MCF 10A (cell line): Measurements from ENCODE around the gene ERICH3. TPM values are rescaled to one million over a fixed set of nuclear protein-coding genes. Genes with fewer than 3 reads are reported as not detected.

ENCODE experiments used
- BruUV-seq: library from RNA; stranded (reverse); fragments of 400-500 nt; replicated peaks from 2 replicates; lab custom pipeline; 2021; lab: Mats Ljungman, UMichigan
- CTCF ChIA-PET: fragments of 300-600 bp; sonication (Branson Sonifier 250); formaldehyde crosslinking; extraction: SDS; loops from one replicate; lab custom pipeline; 2021; ENCODE audit warnings: antibody characterized with exemption, inconsistent platforms; lab: Yijun Ruan, JAX
- POLR2A ChIA-PET: fragments of 300-600, 350-650 bp; sonication (Branson Sonifier 250); formaldehyde crosslinking; extraction: SDS; loops from one replicate; lab custom pipeline; 2020; ENCODE audit warnings: antibody characterized with exemption, inconsistent platforms; lab: Yijun Ruan, JAX
- DNase-seq: peaks from one replicate; pipeline ENCODE4 v3.0.0-alpha.2; 2018; ENCODE audit not compliant: unreplicated experiment
- H3K27ac Mint-ChIP-seq: one replicate; pipeline ENCODE4 v1.8.0; 2022; ENCODE audit warnings: mild to moderate bottlenecking, low read depth, mixed read lengths; ENCODE audit not compliant: unreplicated experiment
- H3K27me3 Mint-ChIP-seq: one replicate; pipeline ENCODE4 v1.8.0; 2022; ENCODE audit warnings: mixed read lengths; ENCODE audit not compliant: insufficient read depth, unreplicated experiment
- H3K36me3 Mint-ChIP-seq: one replicate; pipeline ENCODE4 v1.8.0; 2022; ENCODE audit warnings: mild to moderate bottlenecking, moderate library complexity, mixed read lengths; ENCODE audit not compliant: insufficient read depth, unreplicated experiment
- H3K4me1 Mint-ChIP-seq: one replicate; pipeline ENCODE4 v1.8.0; 2022; ENCODE audit warnings: mixed read lengths; ENCODE audit not compliant: insufficient read depth, unreplicated experiment
- H3K4me3 Mint-ChIP-seq: one replicate; pipeline ENCODE4 v1.8.0; 2022; ENCODE audit warnings: mild to moderate bottlenecking, moderate library complexity, mixed read lengths; ENCODE audit not compliant: unreplicated experiment
- H3K9me3 Mint-ChIP-seq: one replicate; pipeline ENCODE4 v1.8.0; 2022; ENCODE audit warnings: mixed read lengths; ENCODE audit not compliant: unreplicated experiment
- intact Hi-C: fragments of 100-400 bp; cut with micrococcal nuclease; formaldehyde crosslinking; loops from 2 replicates; pipeline ENCODE4 v1.14.1; 2022
- total RNA-seq: library from RNA; stranded (reverse); gene quantifications from 2 replicates; pipeline ENCODE4 v1.2.3, GENCODE V29; 2022
- TF ChIP-seq, protein P1 (sequence below): fragments of 200-600 bp; IDR thresholded peaks from one replicate; pipeline ENCODE4 v1.8.0; 2022; ENCODE audit warnings: antibody characterized with exemption, mild to moderate bottlenecking; ENCODE audit not compliant: unreplicated experiment

ERICH3 gene
- total RNA-seq, 1 experiment from 2014 or later, result not detected

DNA sequence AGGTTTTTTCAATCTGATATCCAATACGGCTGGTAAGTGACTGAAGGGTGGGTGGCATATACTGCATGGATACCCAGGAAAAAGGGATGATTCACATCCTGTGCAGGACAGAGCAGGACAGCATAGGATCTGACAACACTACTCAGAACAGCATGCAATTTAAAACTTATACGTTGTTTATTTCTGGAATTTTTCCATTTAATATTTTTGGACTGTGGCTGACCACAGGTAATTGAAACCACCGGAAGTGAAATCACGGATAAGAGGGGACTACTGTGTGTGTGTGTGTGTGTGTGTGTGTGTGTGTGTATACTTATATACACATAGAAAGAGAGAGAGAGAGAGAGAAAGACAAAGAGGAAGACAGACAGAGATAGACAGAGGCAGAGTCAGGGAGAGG, 23.0 kb downstream of the ERICH3 start:
- DNase-seq, result peak; percentile 35
- ChIA-PET POLR2A (no interaction called here), CTCF (interaction anchor here (0.5 to 0.6 kb wide), 2 partner anchors 39 to 1342 kb away, joined by 3 to 4 read pairs; no protein-coding TSS in a partner anchor)
- TF ChIP-seq, protein P1, sequence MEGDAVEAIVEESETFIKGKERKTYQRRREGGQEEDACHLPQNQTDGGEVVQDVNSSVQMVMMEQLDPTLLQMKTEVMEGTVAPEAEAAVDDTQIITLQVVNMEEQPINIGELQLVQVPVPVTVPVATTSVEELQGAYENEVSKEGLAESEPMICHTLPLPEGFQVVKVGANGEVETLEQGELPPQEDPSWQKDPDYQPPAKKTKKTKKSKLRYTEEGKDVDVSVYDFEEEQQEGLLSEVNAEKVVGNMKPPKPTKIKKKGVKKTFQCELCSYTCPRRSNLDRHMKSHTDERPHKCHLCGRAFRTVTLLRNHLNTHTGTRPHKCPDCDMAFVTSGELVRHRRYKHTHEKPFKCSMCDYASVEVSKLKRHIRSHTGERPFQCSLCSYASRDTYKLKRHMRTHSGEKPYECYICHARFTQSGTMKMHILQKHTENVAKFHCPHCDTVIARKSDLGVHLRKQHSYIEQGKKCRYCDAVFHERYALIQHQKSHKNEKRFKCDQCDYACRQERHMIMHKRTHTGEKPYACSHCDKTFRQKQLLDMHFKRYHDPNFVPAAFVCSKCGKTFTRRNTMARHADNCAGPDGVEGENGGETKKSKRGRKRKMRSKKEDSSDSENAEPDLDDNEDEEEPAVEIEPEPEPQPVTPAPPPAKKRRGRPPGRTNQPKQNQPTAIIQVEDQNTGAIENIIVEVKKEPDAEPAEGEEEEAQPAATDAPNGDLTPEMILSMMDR, result no peak
- BruUV-seq, result no TSS peak
- H3K27me3 Mint-ChIP-seq, result no peaks in the 10 kb centered on the region
- peaks cover 7% of the 10 kb centered on the region for H3K4me1 Mint-ChIP-seq
- H3K9me3 Mint-ChIP-seq, result no peaks in the 10 kb centered on the region
- no peak overlapping the region for H3K4me3 Mint-ChIP-seq
- intact Hi-C loops, result no loop called here
- H3K36me3 Mint-ChIP-seq, result no peaks in the 10 kb centered on the region
- peak overlapping the region; percentile 11 for H3K27ac Mint-ChIP-seq

DNA sequence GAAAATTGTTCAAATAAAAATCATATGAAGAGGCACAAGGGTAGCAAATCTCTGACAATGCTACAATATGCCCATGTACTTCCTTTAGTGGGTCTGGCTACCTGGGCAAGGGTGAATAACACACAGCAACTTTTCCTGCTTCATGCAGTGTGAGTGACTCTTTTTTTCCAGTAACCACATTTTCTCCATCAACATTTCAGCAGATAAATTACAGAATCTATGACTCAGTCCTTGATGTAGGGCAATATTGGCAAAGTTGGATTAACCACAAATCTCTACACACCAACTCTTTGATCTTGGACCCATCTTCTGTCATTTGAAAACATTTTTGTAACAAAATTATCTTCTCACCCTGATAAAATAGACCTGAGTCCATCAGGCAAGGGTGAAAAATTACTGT, 31.7 kb downstream of the ERICH3 start:
- Mint-ChIP-seq H3K36me3 (no peaks in the 10 kb centered on the region), H3K27me3 (no peaks in the 10 kb centered on the region)
- no TSS peak for BruUV-seq

DNA sequence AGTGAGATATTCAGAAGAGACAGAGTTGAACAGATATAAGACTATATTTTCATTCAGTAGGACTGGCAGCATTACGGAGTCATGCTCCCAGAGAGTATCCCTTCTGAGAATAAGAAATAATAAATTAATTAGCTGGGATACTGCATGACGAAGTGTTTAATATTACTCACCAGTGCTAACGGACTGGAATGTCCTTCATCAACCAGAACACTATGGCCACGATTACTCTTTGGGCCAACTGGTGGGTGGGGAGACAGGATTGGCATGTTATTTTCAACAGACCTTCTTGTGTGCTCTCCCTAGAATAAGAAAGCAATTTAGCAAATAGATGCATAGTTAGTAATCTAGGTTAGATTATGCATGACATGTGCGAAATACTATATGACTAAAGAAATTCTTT, 32.4 kb downstream of the ERICH3 start:
- TF ChIP-seq, protein P1, result no peak
- H3K4me1 Mint-ChIP-seq, result no peaks in the 10 kb centered on the region
- no peak for DNase-seq
- no TSS peak for BruUV-seq
- H3K27ac Mint-ChIP-seq, result no peak overlapping the region
- ChIA-PET POLR2A (interaction anchor here (0.5 to 0.9 kb wide), 3 partner anchors 12 to 105 kb away, joined by 3 read pairs; no protein-coding TSS in a partner anchor), CTCF (interaction anchor here (1.0 kb wide), 1 partner anchor 49 kb away, joined by 6 read pairs; no protein-coding TSS in a partner anchor)
- H3K4me3 Mint-ChIP-seq, result no peak overlapping the region
- intact Hi-C loops, result no loop called here
- no peaks in the 10 kb centered on the region for H3K27me3 Mint-ChIP-seq
- no peaks in the 10 kb centered on the region for H3K36me3 Mint-ChIP-seq
- H3K9me3 Mint-ChIP-seq, result no peaks in the 10 kb centered on the region

More for the DNA sequence above, 31.7 kb downstream of the ERICH3 start:
- CTCF ChIA-PET, result interaction anchor here (0.7 to 1.0 kb wide), 2 partner anchors 32 to 48 kb away, joined by 3 to 6 read pairs; no protein-coding TSS in a partner anchor
- Mint-ChIP-seq H3K9me3 (no peaks in the 10 kb centered on the region), H3K27ac (no peak overlapping the region), H3K4me3 (no peak overlapping the region), H3K4me1 (no peaks in the 10 kb centered on the region)
- TF ChIP-seq, protein P1, result no peak
- POLR2A ChIA-PET, result interaction anchor here (0.5 to 0.9 kb wide), 4 partner anchors 11 to 106 kb away, joined by 3 read pairs; no protein-coding TSS in a partner anchor
- intact Hi-C loops, result no loop called here
- no peak for DNase-seq

DNA sequence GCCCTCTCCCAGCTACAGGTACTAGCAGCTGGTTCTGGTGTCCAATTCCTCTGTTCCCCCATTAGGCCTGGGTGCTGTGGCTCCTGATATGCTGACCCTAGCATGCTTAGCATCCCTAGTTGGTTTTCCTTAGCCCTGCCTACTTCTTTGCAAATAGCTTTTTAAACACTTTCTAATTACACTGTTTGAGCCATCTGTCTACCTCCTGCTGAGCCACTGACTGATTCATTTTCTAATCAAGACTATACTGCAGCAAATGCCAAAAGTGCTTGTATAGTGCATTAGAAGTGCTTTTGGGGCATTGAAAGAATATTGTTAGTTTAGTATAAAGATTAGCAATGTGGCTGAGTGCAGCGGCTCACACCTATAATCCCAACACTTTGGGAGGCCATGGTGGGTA, 36.3 kb downstream of the ERICH3 start:
- intact Hi-C loops, result no loop called here

More for the DNA sequence above, 36.3 kb downstream of the ERICH3 start:
- DNase-seq, result no peak
- TF ChIP-seq, protein P1, result no peak
- ChIA-PET CTCF (interaction anchor here (0.9 kb wide), 1 partner anchor 54 kb away, joined by 3 read pairs; no protein-coding TSS in a partner anchor), POLR2A (no interaction called here)
- no peaks in the 10 kb centered on the region for H3K9me3 Mint-ChIP-seq
- no peak overlapping the region for H3K27ac Mint-ChIP-seq
- BruUV-seq, result no TSS peak
- no peaks in the 10 kb centered on the region for H3K27me3 Mint-ChIP-seq
- H3K36me3 Mint-ChIP-seq, result no peaks in the 10 kb centered on the region
- no peak overlapping the region for H3K4me3 Mint-ChIP-seq
- H3K4me1 Mint-ChIP-seq, result no peaks in the 10 kb centered on the region
